ENCODE measurements around the gene GZMM. TPM values are rescaled to one million over a fixed set of nuclear protein-coding genes. Genes with fewer than 3 reads are reported as not detected.

GZMM gene
- total and polyA plus RNA-seq, 2 of the 13 experiments (the other 11 are each of a cell fraction or from before 2014, with no cell fraction given) = 0.07 TPM; not detected in 1

- TF ChIP-seq, protein P1, sequence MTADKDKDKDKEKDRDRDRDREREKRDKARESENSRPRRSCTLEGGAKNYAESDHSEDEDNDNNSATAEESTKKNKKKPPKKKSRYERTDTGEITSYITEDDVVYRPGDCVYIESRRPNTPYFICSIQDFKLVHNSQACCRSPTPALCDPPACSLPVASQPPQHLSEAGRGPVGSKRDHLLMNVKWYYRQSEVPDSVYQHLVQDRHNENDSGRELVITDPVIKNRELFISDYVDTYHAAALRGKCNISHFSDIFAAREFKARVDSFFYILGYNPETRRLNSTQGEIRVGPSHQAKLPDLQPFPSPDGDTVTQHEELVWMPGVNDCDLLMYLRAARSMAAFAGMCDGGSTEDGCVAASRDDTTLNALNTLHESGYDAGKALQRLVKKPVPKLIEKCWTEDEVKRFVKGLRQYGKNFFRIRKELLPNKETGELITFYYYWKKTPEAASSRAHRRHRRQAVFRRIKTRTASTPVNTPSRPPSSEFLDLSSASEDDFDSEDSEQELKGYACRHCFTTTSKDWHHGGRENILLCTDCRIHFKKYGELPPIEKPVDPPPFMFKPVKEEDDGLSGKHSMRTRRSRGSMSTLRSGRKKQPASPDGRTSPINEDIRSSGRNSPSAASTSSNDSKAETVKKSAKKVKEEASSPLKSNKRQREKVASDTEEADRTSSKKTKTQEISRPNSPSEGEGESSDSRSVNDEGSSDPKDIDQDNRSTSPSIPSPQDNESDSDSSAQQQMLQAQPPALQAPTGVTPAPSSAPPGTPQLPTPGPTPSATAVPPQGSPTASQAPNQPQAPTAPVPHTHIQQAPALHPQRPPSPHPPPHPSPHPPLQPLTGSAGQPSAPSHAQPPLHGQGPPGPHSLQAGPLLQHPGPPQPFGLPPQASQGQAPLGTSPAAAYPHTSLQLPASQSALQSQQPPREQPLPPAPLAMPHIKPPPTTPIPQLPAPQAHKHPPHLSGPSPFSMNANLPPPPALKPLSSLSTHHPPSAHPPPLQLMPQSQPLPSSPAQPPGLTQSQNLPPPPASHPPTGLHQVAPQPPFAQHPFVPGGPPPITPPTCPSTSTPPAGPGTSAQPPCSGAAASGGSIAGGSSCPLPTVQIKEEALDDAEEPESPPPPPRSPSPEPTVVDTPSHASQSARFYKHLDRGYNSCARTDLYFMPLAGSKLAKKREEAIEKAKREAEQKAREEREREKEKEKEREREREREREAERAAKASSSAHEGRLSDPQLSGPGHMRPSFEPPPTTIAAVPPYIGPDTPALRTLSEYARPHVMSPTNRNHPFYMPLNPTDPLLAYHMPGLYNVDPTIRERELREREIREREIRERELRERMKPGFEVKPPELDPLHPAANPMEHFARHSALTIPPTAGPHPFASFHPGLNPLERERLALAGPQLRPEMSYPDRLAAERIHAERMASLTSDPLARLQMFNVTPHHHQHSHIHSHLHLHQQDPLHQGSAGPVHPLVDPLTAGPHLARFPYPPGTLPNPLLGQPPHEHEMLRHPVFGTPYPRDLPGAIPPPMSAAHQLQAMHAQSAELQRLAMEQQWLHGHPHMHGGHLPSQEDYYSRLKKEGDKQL (CRISPR knock-in tag; IDR thresholded peaks at IDR 0.05; ENCODE audit: low read depth) = no peak
- TF ChIP-seq YY1 (IDR thresholded peaks at IDR 0.05; ENCODE audit: insufficient read depth, insufficient replicate concordance, low read depth, low read length) (no peak), SNAPC2 (CRISPR knock-in tag; IDR thresholded peaks at IDR 0.05) (no peak), ZNF10 (CRISPR knock-in tag; IDR thresholded peaks at IDR 0.05; ENCODE audit: borderline replicate concordance, low read depth) (no peak), ZNF234 (CRISPR knock-in tag; conservative IDR thresholded peaks at IDR 0.05) (no peak), KAT7 (CRISPR knock-in tag; IDR thresholded peaks at IDR 0.05; ENCODE audit: borderline replicate concordance) (peak; percentile 23; the same call in 1 of the 2 replicates), CREM (IDR thresholded peaks at IDR 0.05) (no peak), CREM (CRISPR knock-in tag; IDR thresholded peaks at IDR 0.05) (no peak), SOX5 (CRISPR knock-in tag; IDR thresholded peaks at IDR 0.05; ENCODE audit: borderline replicate concordance) (no peak), FOSL1 (CRISPR knock-in tag; IDR thresholded peaks at IDR 0.05; ENCODE audit: borderline replicate concordance) (no peak), ZNF549 (CRISPR knock-in tag; IDR thresholded peaks at IDR 0.05) (no peak), NCOA1 (CRISPR knock-in tag; IDR thresholded peaks at IDR 0.05) (no peak), GLI4 (CRISPR knock-in tag; IDR thresholded peaks at IDR 0.05; ENCODE audit: borderline replicate concordance) (0 out of 2 replicates have a peak, but pooled peaks have one; percentile 49), ZNF20 (CRISPR knock-in tag; IDR thresholded peaks at IDR 0.05) (no peak), ZNF101 (CRISPR knock-in tag; IDR thresholded peaks at IDR 0.05; ENCODE audit: borderline replicate concordance, low read depth) (no peak), ZNF350 (CRISPR knock-in tag; IDR thresholded peaks at IDR 0.05; ENCODE audit: borderline replicate concordance, low read depth) (peak; percentile 54; the same call in 1 of the 2 replicates), ZNF678 (CRISPR knock-in tag; IDR thresholded peaks at IDR 0.05) (no peak), NCOR1 (IDR thresholded peaks at IDR 0.05; ENCODE audit: borderline replicate concordance, low read length) (peak; percentile 36; the same call in 1 of the 2 replicates)
- TF ChIP-seq, protein P2, sequence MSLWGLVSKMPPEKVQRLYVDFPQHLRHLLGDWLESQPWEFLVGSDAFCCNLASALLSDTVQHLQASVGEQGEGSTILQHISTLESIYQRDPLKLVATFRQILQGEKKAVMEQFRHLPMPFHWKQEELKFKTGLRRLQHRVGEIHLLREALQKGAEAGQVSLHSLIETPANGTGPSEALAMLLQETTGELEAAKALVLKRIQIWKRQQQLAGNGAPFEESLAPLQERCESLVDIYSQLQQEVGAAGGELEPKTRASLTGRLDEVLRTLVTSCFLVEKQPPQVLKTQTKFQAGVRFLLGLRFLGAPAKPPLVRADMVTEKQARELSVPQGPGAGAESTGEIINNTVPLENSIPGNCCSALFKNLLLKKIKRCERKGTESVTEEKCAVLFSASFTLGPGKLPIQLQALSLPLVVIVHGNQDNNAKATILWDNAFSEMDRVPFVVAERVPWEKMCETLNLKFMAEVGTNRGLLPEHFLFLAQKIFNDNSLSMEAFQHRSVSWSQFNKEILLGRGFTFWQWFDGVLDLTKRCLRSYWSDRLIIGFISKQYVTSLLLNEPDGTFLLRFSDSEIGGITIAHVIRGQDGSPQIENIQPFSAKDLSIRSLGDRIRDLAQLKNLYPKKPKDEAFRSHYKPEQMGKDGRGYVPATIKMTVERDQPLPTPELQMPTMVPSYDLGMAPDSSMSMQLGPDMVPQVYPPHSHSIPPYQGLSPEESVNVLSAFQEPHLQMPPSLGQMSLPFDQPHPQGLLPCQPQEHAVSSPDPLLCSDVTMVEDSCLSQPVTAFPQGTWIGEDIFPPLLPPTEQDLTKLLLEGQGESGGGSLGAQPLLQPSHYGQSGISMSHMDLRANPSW (CRISPR knock-in tag; IDR thresholded peaks at IDR 0.05; ENCODE audit: borderline replicate concordance) = no peak
- TF ChIP-seq, protein P3, sequence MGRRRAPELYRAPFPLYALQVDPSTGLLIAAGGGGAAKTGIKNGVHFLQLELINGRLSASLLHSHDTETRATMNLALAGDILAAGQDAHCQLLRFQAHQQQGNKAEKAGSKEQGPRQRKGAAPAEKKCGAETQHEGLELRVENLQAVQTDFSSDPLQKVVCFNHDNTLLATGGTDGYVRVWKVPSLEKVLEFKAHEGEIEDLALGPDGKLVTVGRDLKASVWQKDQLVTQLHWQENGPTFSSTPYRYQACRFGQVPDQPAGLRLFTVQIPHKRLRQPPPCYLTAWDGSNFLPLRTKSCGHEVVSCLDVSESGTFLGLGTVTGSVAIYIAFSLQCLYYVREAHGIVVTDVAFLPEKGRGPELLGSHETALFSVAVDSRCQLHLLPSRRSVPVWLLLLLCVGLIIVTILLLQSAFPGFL (CRISPR knock-in tag; IDR thresholded peaks at IDR 0.05) = no peak
Observed at GRCh38 chr19:530134-531008, 13.5 kb upstream of the GZMM start (continued).

Data from HepG2 (cell line).